GM19395 (cell line): ENCODE measurements around the gene SGPL1.

Experiments
- ATAC-seq: cut with Tn5 transposase; IDR thresholded peaks from one replicate; pipeline ENCODE4 v1.9.1; 2021; ENCODE audit warnings: mild to moderate bottlenecking, moderate library complexity; ENCODE audit not compliant: unreplicated experiment

The SGPL1 gene

DNA sequence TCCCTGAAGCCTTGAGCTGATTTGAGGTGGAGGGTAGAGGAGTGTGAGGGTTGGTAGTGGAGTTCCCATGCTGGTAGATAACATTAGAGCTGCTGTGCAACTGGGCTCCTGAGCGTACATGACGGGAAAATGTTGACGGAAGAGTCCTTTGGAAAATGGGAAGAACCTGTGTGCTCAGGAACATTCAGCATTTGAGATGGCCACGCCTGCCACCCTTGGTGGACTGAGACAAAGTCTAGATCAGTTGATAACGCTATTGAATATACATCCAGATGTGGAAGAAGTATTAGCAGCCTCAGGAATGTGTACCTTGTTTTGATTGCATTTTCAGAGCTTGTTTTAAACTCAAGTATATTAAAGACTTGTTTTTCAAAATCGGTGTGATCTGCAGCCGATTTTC lies 56.5 kb downstream of the SGPL1 start:
- no peak for ATAC-seq

DNA sequence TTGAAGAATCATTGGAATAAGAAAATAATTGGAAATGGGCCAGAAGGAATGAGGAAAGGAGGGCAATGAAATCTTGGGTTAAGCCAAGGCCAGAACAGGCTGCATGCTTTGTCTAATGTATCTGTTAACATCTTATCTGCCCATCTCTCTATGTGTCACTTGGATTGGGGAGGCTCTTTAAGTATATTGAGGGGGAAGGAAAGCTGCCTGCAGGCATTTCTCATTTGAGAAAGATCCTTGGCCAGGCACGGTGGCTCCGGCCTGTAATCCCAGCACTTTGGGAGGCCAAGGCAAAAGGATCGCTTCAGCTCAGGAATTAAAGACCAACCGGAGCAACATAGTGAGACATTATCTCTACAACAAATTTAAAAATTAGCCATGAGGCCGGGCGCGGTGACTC lies 58.3 kb downstream of the SGPL1 start:
- ATAC-seq = no peak

- ATAC-seq = no peak
Measured at GRCh38 chr10:70879207-70879606, 63.5 kb downstream of the SGPL1 start.

DNA sequence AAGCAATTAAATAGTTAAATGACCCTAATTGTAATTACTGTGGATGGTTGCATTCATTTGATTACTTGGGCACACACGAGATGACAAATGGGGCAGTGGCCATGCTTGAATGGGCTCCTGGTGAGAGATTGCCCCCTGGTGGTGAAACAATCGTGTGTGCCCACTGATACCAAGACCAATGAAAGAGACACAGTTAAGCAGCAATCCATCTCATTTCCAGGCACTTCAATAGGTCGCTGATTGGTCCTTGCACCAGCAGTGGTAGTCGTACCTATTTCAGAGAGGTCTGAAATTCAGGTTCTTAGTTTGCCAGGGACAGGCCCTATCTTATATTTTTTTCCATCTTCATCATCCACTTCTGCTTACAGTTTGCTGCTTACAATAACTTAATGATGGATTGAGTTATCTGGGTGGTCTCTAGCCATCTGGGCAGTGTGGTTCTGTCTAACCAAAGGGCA lies 64.4 kb downstream of the SGPL1 start:
- no peak for ATAC-seq

- no peak for ATAC-seq
Measured at GRCh38 chr10:70884741-70885140, 69.0 kb downstream of the SGPL1 start.

GRCh38 chr10:70885481-70885880 lies 69.7 kb downstream of the SGPL1 start:
- ATAC-seq = no peak

DNA sequence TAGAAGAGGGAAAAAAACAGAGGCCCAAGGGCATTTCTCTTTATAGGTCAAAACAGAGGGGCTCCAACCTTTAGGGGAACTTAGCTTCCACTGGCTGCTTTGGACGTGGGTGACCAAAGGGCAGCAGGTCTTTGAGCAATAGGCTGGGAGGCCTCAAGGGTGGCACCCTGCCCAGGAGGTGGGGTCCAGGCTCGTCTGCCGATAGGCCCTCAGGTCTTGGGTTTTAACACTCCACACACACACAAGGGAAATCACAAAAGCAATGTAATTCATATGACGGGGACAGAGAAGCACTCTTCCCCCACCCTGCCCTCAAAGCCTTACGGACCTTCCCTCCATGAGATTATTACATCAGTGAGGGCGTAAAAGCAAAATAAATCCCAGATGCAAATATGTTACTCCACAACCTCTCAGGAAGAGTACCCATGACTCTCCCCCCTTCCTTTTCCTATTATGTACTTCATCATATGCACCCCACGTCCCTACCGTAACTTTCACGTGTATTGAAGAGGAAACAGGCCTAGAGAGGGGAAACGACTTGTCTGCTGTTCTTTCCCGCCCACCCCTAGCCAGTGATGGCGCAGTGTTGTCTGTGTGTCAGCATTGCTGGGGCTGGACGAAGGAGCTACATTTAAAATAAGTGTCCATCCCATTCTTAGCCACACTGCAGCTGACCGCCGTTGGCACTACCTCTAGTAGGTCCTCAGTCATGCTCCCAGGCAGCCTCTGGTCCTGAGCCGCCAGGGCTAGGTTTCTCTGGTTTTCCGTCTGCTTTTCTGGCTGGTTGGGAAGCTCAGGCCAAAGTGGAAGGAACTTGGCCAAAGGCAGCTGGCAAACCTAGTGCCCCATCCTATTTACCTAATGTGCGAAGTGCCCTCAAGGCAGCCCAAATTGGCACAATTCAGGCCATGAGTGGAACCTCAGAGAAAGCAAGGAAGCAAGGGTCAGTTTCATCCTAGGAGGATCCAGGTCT lies 70.5 kb downstream of the SGPL1 start:
- no peak for ATAC-seq

DNA sequence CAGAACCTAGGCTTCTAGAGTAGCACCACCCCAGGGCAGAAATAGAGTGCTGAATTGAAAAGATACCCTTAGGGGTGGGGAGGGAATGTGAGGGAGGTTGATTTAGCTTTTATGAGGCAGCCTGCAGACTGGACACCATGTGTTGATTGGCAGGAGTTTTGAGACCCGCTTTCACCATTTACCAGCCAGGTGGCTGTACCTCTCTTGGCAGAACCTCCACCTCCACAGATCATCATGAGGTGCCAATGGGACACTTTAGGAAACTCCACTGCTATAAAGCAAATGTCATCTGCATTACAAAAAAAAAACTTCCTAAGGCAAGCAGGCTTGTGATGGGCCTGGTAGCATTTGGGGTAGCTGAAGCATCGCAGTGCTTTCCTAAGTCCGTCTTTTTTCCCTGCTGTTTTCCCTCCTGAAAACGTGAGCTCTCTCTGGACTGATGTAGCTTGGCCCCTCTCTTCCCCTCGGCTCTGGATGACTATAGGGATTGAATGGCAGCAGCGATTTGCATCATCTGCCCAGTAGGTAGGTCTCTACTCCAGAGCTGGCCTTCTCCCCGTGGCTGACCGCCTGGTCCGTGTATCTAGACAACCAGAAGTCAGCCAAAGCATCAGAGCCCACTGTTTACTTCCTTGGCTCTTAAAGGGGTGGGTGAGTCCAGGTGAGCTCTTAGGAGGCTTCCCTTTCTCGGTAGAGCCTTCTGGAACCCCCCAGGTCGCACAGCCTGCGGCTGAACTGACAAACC lies 71.3 kb downstream of the SGPL1 start:
- ATAC-seq = no peak

GRCh38 chr10:70887804-70888800 lies 72.4 kb downstream of the SGPL1 start, which contains the start of gene PCBD1:
Gene PCBD1, minus strand, starts transcription at chr10:70888565. Its CDS starts 32 bp downstream, at chr10:70888533.
- peak; percentile 83 for ATAC-seq

DNA sequence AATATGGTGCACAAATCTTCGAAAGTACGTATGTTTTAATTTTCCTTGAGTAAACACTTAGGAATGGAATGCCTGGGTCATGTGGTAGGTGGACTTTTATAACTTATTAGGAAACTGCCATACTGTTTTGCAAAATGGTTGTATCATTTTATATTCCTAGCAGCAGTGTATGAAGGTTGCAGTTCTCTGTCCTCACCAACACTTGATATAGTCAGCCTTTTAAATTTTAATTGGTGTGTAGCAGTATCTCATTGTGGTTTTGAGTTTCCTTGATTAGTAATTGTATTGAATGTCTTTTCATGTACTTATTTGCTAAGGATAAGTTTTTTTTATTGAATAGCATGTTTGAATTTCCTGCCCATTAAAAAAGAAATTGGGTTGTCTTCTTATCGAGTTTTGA lies 73.5 kb downstream of the SGPL1 start:
- ATAC-seq = no peak

DNA sequence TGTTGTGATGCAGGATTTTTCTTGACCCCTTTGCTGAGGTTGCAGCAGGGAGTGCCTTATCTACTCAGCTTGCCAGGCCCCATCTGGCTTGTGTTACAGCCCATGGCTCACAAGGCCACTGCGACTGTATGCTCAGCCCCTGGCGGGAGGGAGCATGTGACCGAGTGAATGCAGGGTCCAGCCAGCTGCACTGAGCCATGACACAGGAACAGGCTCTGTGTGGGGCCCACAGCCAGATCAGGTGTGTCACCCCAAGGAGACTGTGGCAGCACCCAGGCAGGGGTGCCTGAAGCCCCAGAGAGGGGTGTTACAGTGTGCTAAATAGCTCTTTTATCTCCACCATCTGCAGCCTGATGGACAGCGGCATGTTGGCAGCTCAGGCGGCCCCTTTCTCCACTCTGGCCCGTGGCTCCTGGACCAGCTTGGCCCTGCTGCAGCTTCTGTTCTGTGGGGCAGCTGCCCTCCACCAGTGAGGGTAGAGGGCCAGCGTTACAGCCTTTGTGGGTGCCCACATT lies 75.2 kb downstream of the SGPL1 start:
- no peak for ATAC-seq

GRCh38 chr10:70891627-70892026 lies 75.9 kb downstream of the SGPL1 start:
- no peak for ATAC-seq

DNA sequence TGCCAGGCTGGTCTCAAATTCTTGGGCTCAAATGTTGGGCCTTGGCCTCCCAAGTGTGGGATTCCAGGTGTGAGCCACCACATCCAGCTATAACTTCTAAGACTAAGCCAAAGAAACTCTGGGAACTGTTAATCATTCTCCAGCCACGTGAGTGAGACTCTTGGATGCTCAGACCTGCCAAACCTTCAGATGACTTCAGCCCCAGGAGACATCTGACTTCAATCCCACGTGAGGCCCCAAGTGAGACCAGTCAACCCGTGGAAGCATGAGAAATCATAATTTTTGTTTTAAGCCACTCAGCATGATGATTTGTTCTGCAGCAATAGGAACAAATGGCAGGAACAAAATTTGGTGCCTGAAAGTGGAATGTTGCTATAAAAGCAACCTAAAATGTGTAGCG lies 76.9 kb downstream of the SGPL1 start:
- no peak for ATAC-seq

- ATAC-seq = no peak
Measured at GRCh38 chr10:70893227-70894006, 77.7 kb downstream of the SGPL1 start.

DNA sequence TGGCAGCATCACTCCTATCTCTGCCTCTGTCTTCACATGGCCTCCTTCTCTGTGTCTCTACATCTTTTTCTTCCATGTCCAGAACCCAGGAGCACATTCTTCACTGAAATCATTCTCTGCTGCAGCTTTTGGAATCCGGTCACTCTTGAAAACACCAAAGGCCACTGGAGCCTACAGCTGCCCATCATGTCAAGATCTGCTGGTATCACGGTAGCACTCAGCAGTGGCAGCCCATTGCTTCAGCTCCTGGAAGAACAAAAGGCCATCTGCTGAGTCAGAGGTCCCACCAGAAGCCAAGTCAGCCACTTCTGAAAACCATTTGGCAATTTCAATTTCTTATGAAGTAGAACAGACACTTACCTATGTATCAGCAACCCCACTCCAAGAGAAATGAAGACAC lies 78.7 kb downstream of the SGPL1 start:
- ATAC-seq = no peak

GRCh38 chr10:70896551-70896950 lies 80.8 kb downstream of the SGPL1 start:
- no peak for ATAC-seq

DNA sequence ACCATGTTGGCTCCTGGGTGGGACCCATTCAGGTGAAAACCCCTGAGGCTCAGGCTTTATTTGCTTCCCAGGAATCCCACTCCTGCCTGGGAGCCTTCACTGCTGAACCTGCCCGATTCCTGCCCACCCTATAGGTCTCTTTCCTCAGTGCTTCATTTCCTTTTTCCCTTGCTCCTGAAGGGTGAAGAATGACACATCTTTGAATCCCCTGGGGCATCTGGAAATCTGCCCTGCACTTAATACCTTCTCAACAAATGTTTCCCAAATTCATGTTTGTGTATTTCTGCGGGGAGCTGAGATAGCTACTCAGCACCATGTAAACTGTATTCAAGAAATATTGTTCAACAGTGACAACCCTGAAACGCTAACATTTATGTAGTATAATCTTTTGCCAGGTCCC lies 82.9 kb downstream of the SGPL1 start:
- ATAC-seq = no peak

GRCh38 chr10:70899096-70899495 lies 83.3 kb downstream of the SGPL1 start:
- no peak for ATAC-seq

- no peak for ATAC-seq
Measured at GRCh38 chr10:70901276-70901878, 85.6 kb downstream of the SGPL1 start.
